Measurements from ENCODE around the gene ZNF532.

ZNF532 gene

DNA sequence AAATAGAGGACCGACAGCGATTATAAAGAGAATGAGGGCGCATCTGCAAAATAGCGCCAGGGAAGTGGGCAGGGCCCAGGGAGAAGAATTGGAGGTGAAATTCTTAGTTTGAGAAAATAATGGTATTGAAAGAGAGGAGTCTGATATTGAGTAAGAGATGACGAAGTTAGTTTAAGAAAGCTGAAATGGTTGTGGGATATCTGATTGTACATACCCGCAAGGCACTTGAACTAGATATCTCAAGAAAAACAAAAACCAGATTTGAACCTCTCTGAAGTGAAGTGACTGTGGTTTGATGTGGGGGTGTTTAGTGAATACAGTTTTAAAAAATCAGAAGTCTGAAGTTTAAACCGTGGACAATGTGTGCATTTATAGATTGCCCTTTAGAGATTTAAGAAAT, 38.9 kb downstream of the ZNF532 start:
- TF ChIP-seq, protein P1, sequence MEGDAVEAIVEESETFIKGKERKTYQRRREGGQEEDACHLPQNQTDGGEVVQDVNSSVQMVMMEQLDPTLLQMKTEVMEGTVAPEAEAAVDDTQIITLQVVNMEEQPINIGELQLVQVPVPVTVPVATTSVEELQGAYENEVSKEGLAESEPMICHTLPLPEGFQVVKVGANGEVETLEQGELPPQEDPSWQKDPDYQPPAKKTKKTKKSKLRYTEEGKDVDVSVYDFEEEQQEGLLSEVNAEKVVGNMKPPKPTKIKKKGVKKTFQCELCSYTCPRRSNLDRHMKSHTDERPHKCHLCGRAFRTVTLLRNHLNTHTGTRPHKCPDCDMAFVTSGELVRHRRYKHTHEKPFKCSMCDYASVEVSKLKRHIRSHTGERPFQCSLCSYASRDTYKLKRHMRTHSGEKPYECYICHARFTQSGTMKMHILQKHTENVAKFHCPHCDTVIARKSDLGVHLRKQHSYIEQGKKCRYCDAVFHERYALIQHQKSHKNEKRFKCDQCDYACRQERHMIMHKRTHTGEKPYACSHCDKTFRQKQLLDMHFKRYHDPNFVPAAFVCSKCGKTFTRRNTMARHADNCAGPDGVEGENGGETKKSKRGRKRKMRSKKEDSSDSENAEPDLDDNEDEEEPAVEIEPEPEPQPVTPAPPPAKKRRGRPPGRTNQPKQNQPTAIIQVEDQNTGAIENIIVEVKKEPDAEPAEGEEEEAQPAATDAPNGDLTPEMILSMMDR (conservative IDR thresholded peaks at IDR 0.05), result no peak
- H3K27ac ChIP-seq, result no peak overlapping the region

DNA sequence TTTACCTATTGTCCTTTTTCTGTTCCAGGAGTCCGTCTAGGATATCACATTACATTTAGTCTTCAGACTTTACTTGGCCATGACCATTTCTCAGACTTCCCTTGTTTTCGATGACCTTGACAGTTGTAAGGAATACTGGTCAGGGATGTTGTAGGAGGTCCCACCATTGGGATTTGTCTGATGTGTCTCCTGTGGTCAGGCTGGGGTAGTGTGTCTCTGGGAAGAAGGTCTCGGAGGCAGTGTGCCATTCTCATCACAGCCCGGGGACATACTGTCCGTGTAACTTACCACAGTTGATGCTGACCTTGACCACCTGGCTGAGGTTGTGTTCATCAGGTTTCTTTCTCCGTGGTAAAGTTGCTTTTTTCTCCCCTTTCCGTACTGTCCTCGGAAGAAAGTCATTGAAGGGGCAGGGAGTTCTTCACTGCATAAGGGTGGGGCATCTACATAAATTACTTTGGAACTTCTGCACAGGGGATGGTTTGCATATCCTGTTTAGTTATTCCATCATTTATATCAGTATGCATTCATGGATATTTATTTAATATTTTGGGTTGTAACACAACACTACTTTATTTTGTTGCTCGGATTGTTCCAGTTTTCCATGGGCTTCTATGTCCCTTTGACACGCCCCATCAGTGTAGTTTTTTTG, 41.2 kb downstream of the ZNF532 start:
- TF ChIP-seq, protein P1 (conservative IDR thresholded peaks at IDR 0.05), result no peak
- H3K27ac ChIP-seq, result no peak overlapping the region

DNA sequence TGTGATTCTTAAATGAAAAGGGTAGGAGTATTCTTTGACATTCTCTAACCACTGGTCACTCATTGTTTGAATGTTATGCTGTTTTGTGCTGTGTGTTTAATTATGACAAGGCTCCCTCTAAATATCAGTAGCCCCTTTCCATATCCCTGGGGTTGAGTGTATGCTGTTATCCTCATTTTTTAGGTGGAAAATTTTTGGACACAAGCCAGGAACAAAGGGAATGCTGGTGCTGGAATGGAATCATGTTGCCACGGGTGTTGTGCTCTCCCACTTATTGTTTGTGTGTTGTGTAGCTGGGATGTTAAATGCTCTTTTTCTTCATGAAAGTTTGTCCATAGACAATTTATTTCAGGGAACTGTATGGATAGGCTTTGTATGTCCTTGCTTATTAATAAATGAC, 43.3 kb downstream of the ZNF532 start:
- TF ChIP-seq, protein P1 (conservative IDR thresholded peaks at IDR 0.05), result no peak
- H3K27ac ChIP-seq, result no peak overlapping the region

DNA sequence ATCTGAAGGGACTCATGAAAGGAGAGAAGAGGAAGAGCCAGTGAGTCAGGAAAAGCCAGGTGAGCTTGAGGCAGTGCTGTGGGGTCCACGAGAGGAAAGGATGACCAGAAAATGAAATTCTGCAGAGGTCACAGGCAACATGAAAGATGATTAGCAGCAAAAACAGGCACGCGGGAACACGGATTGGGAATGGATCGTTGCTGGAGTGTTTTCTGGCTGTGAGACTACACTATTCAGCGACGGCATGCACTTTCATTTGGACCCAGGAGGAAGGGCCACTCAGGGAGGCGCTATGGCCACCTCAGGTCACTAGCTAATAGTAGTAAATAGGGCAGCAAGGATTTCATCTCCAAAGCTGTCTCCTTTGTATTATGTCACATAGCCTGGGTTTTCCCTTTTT, 44.8 kb downstream of the ZNF532 start:
- TF ChIP-seq, protein P1 (conservative IDR thresholded peaks at IDR 0.05), result no peak
- H3K27ac ChIP-seq, result no peak overlapping the region

DNA sequence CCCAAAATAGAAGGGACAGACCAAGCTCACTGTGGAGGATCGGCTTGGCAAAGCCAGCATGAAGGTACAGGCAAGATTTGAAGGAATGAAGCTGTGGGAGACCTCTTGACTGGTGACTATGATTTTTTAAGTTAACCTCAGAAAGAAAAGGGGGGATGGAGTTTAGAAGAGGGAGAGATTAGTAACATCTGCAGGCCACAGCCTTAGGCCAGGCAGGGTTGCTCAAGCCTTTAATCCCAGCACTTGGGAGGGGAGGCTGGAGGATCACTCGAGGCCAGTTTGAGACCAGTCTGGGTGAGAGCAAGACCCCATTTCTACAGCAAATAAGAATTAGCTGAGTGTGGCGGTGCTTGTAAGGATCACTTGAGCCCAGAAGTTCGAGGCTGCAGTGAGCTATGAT, 46.6 kb downstream of the ZNF532 start:
- no peak overlapping the region for H3K27ac ChIP-seq
- TF ChIP-seq, protein P1 (conservative IDR thresholded peaks at IDR 0.05), result no peak

DNA sequence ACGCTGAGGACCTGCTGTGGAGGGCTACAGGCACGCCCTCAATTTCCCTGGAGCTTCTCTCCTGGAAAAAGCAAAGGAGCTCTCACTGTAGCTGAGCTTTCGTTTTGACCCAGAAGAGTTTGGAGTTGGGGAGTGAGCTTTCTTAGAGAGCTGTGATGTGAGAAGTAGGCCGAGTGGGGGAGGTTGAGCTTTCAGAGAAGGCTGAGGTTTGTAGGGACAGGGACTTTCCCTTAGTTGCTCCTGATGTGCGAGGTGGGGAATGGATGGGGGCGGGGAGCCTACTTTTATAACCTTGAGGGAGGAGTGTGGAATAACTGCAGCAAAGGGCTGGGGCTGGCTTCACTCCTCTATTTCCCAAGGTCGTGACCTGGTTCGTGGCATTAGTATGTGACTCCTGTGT, 47.1 kb downstream of the ZNF532 start:
- H3K27ac ChIP-seq, result no peak overlapping the region
- TF ChIP-seq, protein P1 (conservative IDR thresholded peaks at IDR 0.05), result no peak

DNA sequence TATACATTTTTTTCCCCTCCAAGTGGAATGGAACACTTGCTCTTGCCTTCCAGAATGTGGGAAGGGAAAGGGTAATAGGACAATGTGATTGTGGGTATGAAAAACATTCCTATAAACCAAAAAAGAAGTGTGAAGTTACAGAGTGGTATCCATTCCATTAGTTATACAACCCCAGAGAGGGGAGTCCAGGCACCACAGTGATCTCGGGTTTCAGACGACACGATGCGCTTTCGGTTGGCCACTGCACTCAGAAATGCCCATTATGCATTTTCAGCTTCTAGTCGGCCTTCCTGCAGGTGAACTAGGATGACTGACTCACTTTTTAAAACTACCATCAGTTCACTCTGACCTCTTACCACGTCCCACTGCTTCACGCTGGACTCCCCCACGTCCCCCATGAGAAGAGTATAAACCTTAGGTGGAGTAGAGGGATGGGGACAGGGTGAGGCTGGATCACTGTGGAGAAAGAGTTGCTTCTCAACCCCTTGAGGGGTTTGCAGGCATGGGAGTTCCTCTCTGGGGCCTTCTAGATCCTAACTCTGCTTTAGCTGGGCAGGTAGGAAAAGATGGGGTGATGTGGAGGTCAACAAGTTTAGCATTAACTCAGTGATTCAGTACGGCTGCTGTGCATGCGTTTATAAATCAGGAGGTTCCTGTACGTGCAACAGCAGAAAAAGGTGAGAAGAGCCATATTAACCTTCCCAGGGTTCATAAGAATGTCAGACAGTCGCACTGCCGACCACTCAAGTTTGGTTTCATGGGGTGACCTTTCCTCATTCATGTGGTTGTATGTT, 50.5 kb downstream of the ZNF532 start:
- H3K27ac ChIP-seq, result no peak overlapping the region
- TF ChIP-seq, protein P1 (conservative IDR thresholded peaks at IDR 0.05), result no peak
